HFF-Myc (cell line): ENCODE data around the gene ALKBH5.

ENCODE experiments used
- DNase-seq: peaks from one replicate; pipeline ENCODE4 v3.0.0-alpha.2; 2011; ENCODE audit warnings: low read depth; ENCODE audit errors: extremely low read depth
- H3K4me3 ChIP-seq: replicated peaks from 2 replicates; pipeline ENCODE4 v1.5.1; 2011; ENCODE audit warnings: low read depth, mild to moderate bottlenecking, control low read depth, low read length
- TF ChIP-seq, protein P1 (sequence below): IDR thresholded peaks from 2 replicates; pipeline ENCODE4 v1.5.1; 2012; ENCODE audit warnings: mild to moderate bottlenecking, low read depth, low read length, control low read depth; ENCODE audit errors: missing control alignments

The ALKBH5 gene

DNA sequence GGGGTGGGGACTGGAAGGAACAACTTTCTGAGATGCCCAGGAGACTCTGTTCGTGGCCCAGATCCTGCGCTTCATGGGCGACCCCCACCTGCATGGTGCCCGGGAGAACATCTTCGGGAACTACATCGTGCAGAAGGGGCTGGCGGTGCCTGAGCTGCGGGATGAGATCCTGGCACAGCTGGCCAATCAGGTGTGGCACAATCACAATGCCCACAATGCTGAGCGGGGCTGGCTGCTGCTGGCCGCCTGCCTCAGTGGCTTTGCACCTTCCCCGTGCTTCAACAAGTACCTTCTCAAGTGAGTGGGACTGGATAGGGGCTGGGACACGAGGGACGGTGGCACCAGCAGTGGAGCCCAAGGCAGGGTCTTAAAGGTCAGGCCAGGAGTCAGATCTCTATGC lies 37.8 kb upstream of the ALKBH5 start:
- no peak for DNase-seq
- no peak overlapping the region for H3K4me3 ChIP-seq
- TF ChIP-seq, protein P1, sequence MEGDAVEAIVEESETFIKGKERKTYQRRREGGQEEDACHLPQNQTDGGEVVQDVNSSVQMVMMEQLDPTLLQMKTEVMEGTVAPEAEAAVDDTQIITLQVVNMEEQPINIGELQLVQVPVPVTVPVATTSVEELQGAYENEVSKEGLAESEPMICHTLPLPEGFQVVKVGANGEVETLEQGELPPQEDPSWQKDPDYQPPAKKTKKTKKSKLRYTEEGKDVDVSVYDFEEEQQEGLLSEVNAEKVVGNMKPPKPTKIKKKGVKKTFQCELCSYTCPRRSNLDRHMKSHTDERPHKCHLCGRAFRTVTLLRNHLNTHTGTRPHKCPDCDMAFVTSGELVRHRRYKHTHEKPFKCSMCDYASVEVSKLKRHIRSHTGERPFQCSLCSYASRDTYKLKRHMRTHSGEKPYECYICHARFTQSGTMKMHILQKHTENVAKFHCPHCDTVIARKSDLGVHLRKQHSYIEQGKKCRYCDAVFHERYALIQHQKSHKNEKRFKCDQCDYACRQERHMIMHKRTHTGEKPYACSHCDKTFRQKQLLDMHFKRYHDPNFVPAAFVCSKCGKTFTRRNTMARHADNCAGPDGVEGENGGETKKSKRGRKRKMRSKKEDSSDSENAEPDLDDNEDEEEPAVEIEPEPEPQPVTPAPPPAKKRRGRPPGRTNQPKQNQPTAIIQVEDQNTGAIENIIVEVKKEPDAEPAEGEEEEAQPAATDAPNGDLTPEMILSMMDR: no peak

DNA sequence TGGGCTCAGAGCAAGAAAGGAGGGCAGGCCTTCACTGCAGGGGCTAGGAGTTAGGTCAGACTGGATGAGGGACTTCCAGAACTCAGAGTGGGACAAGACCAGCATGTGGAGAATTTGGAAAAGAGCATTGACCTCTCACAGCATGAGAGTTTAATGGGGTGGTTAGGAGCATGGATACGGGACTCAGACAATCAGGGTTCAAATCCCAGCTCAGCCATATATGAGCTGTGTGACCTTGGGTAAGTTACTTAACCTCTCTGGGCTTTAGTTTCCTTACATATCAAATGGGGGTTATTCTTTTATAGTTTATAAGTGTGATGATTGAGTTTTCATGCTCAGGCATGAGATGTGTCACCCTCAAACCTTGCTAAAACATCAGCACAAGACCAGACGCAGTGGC lies 37.4 kb upstream of the ALKBH5 start:
- no peak overlapping the region for H3K4me3 ChIP-seq
- TF ChIP-seq, protein P1: no peak
- no peak for DNase-seq

DNA sequence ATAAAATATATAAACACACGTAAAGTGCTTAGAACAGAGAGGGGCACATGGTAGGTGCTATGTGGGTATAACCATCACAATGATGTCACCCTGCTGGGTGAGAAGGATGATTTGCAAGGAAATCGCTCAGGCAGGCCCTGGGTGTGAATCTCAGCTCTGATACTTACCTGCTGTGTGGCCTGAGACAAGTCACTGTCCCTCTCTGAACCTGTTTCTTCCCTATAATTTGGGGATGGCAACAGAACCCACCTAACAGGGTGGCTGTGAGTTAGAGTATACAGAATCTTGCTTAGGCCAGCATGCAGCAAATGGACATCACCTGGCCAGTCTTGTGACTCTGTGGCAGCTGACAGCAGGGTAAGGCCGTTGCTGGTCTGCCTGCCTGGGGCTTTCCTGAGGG lies 36.6 kb upstream of the ALKBH5 start:
- TF ChIP-seq, protein P1: no peak
- no peak overlapping the region for H3K4me3 ChIP-seq
- no peak for DNase-seq

DNA sequence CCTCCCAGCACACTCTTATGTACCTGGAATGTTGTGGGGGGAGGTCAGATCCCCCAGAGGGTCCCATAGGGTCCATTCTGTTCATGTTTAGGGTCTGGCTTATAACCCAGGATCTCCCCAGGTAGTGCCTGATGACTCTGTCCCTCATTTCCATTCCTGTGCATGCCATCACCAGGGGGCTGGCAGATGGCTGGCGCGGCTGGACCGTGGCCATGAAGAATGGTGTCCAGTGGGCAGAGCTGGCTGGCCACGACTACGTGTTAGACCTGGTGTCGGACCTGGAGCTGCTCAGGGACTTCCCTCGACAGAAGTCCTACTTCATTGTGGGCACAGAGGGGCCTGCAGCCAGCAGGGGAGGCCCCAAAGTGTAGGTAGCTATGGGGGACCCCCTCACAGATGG lies 35.0 kb upstream of the ALKBH5 start:
- TF ChIP-seq, protein P1: no peak
- no peak for DNase-seq

DNA sequence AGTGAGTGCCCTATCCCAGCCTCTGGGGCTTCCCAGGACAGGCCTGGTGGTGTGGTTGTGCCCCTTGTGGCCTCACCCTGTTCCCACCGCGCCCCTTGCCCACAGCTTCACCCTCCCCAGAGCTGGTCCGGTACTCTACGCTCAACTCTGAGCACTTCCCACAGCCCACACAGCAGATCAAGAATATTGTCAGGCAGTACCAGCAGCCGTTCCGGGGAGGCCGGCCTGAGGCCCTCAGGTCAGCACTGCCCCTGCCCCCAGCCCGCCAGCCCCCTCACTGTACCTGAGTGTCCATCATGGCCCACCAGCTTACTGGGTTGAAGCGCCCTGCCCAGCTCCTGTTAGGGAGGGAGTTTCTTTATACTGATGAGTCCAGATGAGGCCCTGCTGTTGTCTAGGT lies 32.3 kb upstream of the ALKBH5 start:
- TF ChIP-seq, protein P1: no peak
- DNase-seq: no peak
- no peak overlapping the region for H3K4me3 ChIP-seq

More for the DNA sequence above, 35.0 kb upstream of the ALKBH5 start:
- no peak overlapping the region for H3K4me3 ChIP-seq

DNA sequence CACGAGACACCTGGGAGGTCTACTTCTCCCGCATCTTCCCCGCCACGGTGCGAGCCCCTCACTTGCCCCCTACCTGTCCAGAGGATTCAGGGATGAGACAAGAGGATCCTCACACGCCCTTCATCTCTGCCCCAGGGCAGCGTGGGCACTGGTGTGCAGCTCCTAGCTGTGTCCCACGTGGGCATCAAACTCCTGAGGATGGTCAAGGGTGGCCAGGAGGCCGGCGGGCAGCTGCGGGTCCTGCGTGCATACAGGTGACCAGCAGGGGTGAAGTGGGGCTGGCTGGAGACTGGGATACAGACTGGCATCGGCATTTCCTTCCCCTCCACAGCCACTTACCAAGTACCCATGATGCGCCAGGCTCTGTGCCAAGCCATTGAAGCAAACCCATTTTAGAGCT lies 28.4 kb upstream of the ALKBH5 start:
- DNase-seq: no peak
- TF ChIP-seq, protein P1: no peak
- H3K4me3 ChIP-seq: no peak overlapping the region
